ENCODE measurements around the gene POLR2J2. TPM values are rescaled to one million over a fixed set of nuclear protein-coding genes. Genes with fewer than 3 reads are reported as not detected.
A peak's percentile ranks its signal among the peaks of the same experiment; 100 is the strongest.
"Not testable (repeated sequence)": the region's sequence is repeated elsewhere in the genome, so short reads cannot be mapped to it uniquely, and the experiment has no call there.

The POLR2J2 gene
- total RNA-seq, 6 donors from 2014 or later: 2.1 to 24.3 (median 5.6) TPM

- H3K27ac ChIP-seq; ATAC-seq (ENCODE audit: low FRiP score in 2 of 2); H3K4me1 ChIP-seq; H3K36me3 ChIP-seq; H3K9me3 ChIP-seq; H3K4me3 ChIP-seq; H3K27me3 ChIP-seq: not testable (repeated sequence)
- DNase-seq: peak in 1 of 2 donors; percentile 58
- WGBS, 2 donors: 90% methylated on average over 4 of the region's 6 CpGs; no CpG with 5 or more reads in 1 of the 2 donors
These were observed 19.1 kb upstream of the POLR2J2 start for GRCh38 chr7:102690602-102691001.

DNA sequence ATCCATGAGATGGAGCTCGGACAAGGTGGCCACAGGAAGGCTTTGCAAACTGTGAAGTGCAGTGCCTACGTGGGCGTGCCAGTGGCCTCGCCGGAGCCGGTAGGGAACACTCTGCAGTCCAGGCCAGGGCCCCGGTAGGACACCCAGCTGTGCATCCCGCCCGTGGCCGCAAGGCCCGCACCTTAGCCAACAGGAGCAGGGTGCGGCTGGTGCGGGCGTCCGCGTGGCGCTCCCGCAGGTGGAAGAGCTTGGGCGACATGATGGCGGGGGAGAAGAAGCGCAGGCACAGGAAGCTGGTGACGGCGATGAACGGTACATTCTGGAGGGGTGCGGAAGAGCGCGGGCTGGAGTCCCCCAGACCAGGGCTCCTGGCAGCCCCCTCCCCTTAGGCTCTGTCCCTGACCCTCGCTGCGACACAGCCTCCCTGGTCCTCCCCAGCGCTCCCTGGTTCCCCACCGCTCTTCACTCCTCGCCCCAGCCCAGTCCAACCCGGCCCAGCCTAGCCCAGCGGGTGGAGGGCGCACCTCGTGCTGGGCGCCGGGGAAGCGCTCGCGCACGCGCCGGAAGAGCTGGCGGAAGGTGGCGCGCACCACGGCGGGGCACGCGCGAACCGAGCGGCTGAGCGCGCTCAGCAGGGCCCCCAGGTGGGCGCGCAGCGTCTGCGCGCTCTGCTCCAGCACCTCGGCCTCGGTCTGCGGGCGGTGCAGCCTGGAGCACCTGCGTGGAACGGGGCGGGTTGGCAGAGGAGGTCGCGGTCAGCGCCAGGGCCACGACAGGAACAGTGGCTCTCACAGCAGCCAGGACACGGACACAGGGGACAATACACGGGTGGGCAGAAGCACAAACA lies 18.2 kb upstream of the POLR2J2 start:
- not testable (repeated sequence) for H3K36me3 ChIP-seq, H3K27me3 ChIP-seq, H3K4me1 ChIP-seq, H3K9me3 ChIP-seq, H3K27ac ChIP-seq
- DNase-seq (peak in 1 of 2 donors; percentile 39), ATAC-seq (ENCODE audit: low FRiP score in 2 of 2) (peak; percentile 34 to 61)
- H3K4me3 ChIP-seq: peak overlapping the region in 3 of 4 donors; percentile 29 to 42 (median 32)
- WGBS, 2 donors: 0% methylated on average over 2 of the region's 74 CpGs; no CpG with 5 or more reads in 1 of the 2 donors

GRCh38 chr7:102688299-102689036 lies 17.0 kb upstream of the POLR2J2 start:
- H3K27ac ChIP-seq, DNase-seq, H3K27me3 ChIP-seq, H3K4me1 ChIP-seq, H3K4me3 ChIP-seq, H3K36me3 ChIP-seq, H3K9me3 ChIP-seq: not testable (repeated sequence)
- no CpG with 5 or more reads among the region's 37 CpGs for WGBS, 2 donors
- ATAC-seq (ENCODE audit: low FRiP score in 2 of 2): peak; percentile 95 to 98

DNA sequence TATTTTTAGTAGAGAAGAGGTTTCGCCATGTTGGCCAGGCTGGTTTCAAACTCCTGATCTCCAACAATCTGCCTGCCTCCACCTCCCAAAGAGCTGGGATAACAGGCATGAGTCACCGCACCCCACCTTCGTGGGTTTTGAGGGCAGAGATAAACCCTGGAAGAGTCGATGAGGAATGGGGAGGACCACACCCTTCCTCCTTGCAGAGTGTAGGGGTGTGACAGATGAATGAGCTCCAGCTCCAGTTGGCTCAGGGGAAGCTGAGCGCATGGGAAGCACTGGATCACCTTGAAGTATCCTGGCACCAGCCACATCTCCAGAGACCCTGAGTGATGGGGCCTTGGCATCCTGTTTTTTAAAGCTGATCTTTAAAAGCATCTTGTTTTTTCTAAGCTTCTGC lies 11.1 kb upstream of the POLR2J2 start:
- not testable (repeated sequence) for H3K9me3 ChIP-seq; H3K4me3 ChIP-seq; H3K36me3 ChIP-seq; DNase-seq; ATAC-seq (ENCODE audit: low FRiP score in 2 of 2); H3K27ac ChIP-seq; H3K27me3 ChIP-seq; H3K4me1 ChIP-seq
- no CpG with 5 or more reads among the region's 5 CpGs for WGBS, 2 donors

- H3K4me3 ChIP-seq; ATAC-seq (ENCODE audit: low FRiP score in 2 of 2); H3K27me3 ChIP-seq; H3K27ac ChIP-seq; H3K36me3 ChIP-seq; DNase-seq; H3K9me3 ChIP-seq; H3K4me1 ChIP-seq: not testable (repeated sequence)
- WGBS, 2 donors: no CpG with 5 or more reads among the region's 5 CpGs
These were observed 9.3 kb upstream of the POLR2J2 start for GRCh38 chr7:102680780-102681179.

DNA sequence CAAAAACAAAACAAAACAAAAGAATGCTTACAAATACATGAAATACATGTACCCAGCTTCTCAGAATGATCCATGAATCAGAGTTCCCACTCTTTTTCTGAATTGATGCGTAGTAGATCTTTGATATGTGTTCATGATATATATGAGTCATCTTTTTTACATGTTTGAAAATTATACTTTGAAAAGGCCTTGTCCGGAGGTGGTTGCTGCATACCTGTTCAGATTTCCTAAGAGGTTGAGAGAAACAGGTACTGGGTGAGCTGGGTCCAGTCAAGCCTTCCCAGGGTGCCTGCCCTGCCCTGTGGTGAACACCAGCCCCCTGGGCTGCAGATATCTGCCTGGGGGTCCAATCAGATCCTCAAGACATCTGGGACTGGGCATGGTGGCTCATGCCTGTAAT lies 4.1 kb upstream of the POLR2J2 start:
- not testable (repeated sequence) for H3K27ac ChIP-seq; H3K4me3 ChIP-seq; H3K9me3 ChIP-seq; H3K27me3 ChIP-seq; H3K36me3 ChIP-seq; H3K4me1 ChIP-seq; ATAC-seq (ENCODE audit: low FRiP score in 2 of 2)
- WGBS, 2 donors: 50% methylated on average over 1 of the region's 2 CpGs; no CpG with 5 or more reads in 1 of the 2 donors
- DNase-seq: peak in 1 of 2 donors; percentile 24

GRCh38 chr7:102673447-102674067 lies 2.1 kb upstream of the POLR2J2 start:
- ATAC-seq (ENCODE audit: low FRiP score in 2 of 2): peak in 1 of 2 donors; percentile 2
- H3K9me3 ChIP-seq, H3K36me3 ChIP-seq, DNase-seq, H3K27ac ChIP-seq, H3K27me3 ChIP-seq, H3K4me3 ChIP-seq, H3K4me1 ChIP-seq: not testable (repeated sequence)
- no CpG with 5 or more reads among the region's 9 CpGs for WGBS, 2 donors

- H3K27ac ChIP-seq, H3K36me3 ChIP-seq, H3K4me1 ChIP-seq, H3K27me3 ChIP-seq, DNase-seq, H3K9me3 ChIP-seq: not testable (repeated sequence)
- H3K4me3 ChIP-seq: peak overlapping the region in 2 of 4 donors; percentile 39 to 50
- peak in 1 of 2 donors; percentile 38 for ATAC-seq (ENCODE audit: low FRiP score in 2 of 2)
- no CpG with 5 or more reads among the region's 9 CpGs for WGBS, 2 donors
These were observed 469 bp upstream of the POLR2J2 start for GRCh38 chr7:102671956-102672307.

DNA sequence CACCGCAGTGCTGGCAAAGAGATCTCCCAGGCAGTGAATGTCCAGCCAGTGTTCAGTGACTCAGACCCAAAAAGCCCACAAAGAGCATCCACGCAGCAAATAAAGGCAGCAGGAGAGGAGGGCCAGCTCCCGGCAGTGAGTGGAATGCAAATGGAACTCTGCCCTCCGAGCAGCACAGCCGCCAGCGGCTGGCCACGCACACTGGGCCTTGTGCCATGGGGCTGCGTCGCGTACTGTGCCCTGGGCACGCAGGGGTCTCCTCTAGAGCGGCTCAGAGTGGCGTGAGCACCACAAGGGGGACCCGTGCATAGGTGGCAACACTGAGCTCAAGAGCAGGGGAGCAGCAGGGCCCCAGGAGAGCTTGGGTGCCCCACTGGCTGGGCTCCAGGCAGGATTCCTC lies 3.9 kb downstream of the POLR2J2 start:
- ATAC-seq (ENCODE audit: low FRiP score in 2 of 2) (peak in 1 of 2 donors; percentile 78), DNase-seq (peak in 1 of 2 donors; percentile 73)
- not testable (repeated sequence) for H3K9me3 ChIP-seq, H3K27ac ChIP-seq, H3K4me1 ChIP-seq, H3K4me3 ChIP-seq, H3K36me3 ChIP-seq, H3K27me3 ChIP-seq
- WGBS, 2 donors: no CpG with 5 or more reads among the region's 14 CpGs

- WGBS, 2 donors: no CpG with 5 or more reads among the region's 16 CpGs
- H3K27ac ChIP-seq, DNase-seq, H3K4me1 ChIP-seq, H3K4me3 ChIP-seq, H3K9me3 ChIP-seq, H3K36me3 ChIP-seq, H3K27me3 ChIP-seq: not testable (repeated sequence)
- ATAC-seq (ENCODE audit: low FRiP score in 2 of 2): peak in 1 of 2 donors; percentile 59
These were observed 4.6 kb downstream of the POLR2J2 start for GRCh38 chr7:102666850-102667249.

DNA sequence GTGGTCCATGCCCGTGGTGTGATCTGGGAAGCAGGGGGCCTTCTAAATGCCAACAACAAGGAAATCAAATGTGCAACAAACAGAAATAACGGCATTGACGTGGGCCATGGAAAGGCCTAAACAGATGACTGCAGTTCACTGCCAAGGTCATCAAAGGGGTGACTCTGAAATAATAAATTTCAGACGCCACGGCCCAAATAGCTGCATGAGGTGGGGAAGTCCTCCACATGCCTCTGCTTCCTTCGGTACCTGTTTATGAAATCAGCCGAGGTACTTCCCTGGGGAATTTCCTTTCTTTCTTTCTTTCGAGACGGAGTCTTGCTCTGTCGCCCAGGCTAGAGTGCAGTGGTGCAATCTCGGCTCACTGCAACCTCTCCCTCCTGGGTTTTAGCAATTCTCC lies 6.7 kb downstream of the POLR2J2 start:
- DNase-seq; H3K36me3 ChIP-seq; H3K4me3 ChIP-seq; H3K27ac ChIP-seq; ATAC-seq (ENCODE audit: low FRiP score in 2 of 2); H3K9me3 ChIP-seq; H3K4me1 ChIP-seq; H3K27me3 ChIP-seq: not testable (repeated sequence)
- no CpG with 5 or more reads among the region's 11 CpGs for WGBS, 2 donors

DNA sequence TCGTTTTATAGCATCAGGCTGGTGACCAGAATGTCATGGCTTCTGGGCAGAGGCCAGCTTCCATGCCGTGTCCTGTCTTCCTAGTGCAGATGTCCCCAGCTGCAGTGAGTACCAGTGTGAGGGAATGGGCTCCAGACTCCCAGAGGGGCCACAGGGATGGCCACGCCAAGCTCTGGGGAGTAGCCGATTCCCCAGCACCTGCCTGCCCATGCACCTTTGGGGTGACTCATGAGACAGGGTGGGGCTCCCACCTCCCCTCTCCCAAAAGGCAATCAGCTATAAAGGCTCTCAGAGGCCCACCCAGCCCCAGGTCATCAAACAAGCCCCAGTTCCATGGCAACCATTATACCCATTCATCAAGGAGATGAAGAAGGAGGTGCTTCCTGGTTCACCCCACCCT lies 21.5 kb downstream of the POLR2J2 start, which contains the start of gene SPDYE2B:
SPDYE2B (plus strand) TSS at position 396 of the 400 bp plus-strand sequence. CDS start 2,030 bp downstream, outside the sequence.
- not testable (repeated sequence) for H3K27ac ChIP-seq, H3K9me3 ChIP-seq, H3K4me1 ChIP-seq, DNase-seq, H3K4me3 ChIP-seq, H3K27me3 ChIP-seq, H3K36me3 ChIP-seq
- WGBS, 2 donors: no CpG with 5 or more reads among the region's 4 CpGs
- peak in 1 of 2 donors; percentile 38 for ATAC-seq (ENCODE audit: low FRiP score in 2 of 2)

GRCh38 chr7:102647813-102648212 lies 23.6 kb downstream of the POLR2J2 start:
- DNase-seq: peak in 1 of 2 donors; percentile 18
- not testable (repeated sequence) for H3K27ac ChIP-seq, H3K9me3 ChIP-seq, H3K36me3 ChIP-seq, H3K27me3 ChIP-seq, H3K4me1 ChIP-seq, H3K4me3 ChIP-seq
- 92 to 99% methylated on average over 7 of the region's 7 CpGs for WGBS, 2 donors
- peak; percentile 15 to 27 for ATAC-seq (ENCODE audit: low FRiP score in 2 of 2)

Measured in upper lobe of left lung (tissue), 6 donors.